ENCODE results near the gene USP11. TPM values are rescaled to one million over a fixed set of nuclear protein-coding genes. Genes with fewer than 3 reads are reported as not detected.

The USP11 gene
- total RNA-seq (2014; rRNA removed; shearing (Covaris generic)), result 39.2 and 55.6 TPM in 2 replicates

GRCh38 chrX:47232803-47233332 is at the start of gene USP11:
Gene USP11, plus strand, starts transcription at chrX:47233009. Its CDS starts 35 bp downstream, at chrX:47233044.
- peak; percentile 48 for DNase-seq (ENCODE audit: low read depth)

- DNase-seq (ENCODE audit: low read depth), result no peak
Measured at GRCh38 chrX:47184486-47184885, 48.3 kb upstream of the USP11 start.

- no peak for DNase-seq (ENCODE audit: low read depth)
Measured at GRCh38 chrX:47185241-47185640, 47.6 kb upstream of the USP11 start.

GRCh38 chrX:47186096-47186740 is 46.6 kb upstream of the USP11 start:
- DNase-seq (ENCODE audit: low read depth), result no peak

GRCh38 chrX:47187106-47187677 is 45.6 kb upstream of the USP11 start:
- DNase-seq (ENCODE audit: low read depth), result peak; percentile 65

- no peak for DNase-seq (ENCODE audit: low read depth)
Measured at GRCh38 chrX:47189906-47190305, 42.9 kb upstream of the USP11 start.

GRCh38 chrX:47190445-47191269 is 42.2 kb upstream of the USP11 start:
- DNase-seq (ENCODE audit: low read depth), result peak; percentile 91

- peak; percentile 35 for DNase-seq (ENCODE audit: low read depth)
Measured at GRCh38 chrX:47191331-47191730, 41.5 kb upstream of the USP11 start.

GRCh38 chrX:47191806-47192401 is 40.9 kb upstream of the USP11 start:
- DNase-seq (ENCODE audit: low read depth), result no peak

GRCh38 chrX:47193475-47194193 is 39.2 kb upstream of the USP11 start, which contains the start of gene UBA1:
Gene UBA1, plus strand, starts transcription at chrX:47193829. Its CDS starts 4,974 bp downstream, at chrX:47198803.
- DNase-seq (ENCODE audit: low read depth), result peak; percentile 95

- no peak for DNase-seq (ENCODE audit: low read depth)
Measured at GRCh38 chrX:47194194-47194787, 38.5 kb upstream of the USP11 start.

GRCh38 chrX:47196098-47196497 is 36.7 kb upstream of the USP11 start:
- DNase-seq (ENCODE audit: low read depth), result no peak

- no peak for DNase-seq (ENCODE audit: low read depth)
Measured at GRCh38 chrX:47197526-47197925, 35.3 kb upstream of the USP11 start.

- DNase-seq (ENCODE audit: low read depth), result no peak
Measured at GRCh38 chrX:47198026-47198686, 34.7 kb upstream of the USP11 start.

- DNase-seq (ENCODE audit: low read depth), result no peak
Measured at GRCh38 chrX:47198687-47199080, 34.1 kb upstream of the USP11 start.

GRCh38 chrX:47199286-47199685 is 33.5 kb upstream of the USP11 start:
- DNase-seq (ENCODE audit: low read depth), result no peak

GRCh38 chrX:47200385-47201150 is 32.2 kb upstream of the USP11 start:
- DNase-seq (ENCODE audit: low read depth), result no peak

GRCh38 chrX:47201345-47201944 is 31.4 kb upstream of the USP11 start:
- no peak for DNase-seq (ENCODE audit: low read depth)

- no peak for DNase-seq (ENCODE audit: low read depth)
Measured at GRCh38 chrX:47202316-47202715, 30.5 kb upstream of the USP11 start.

Measured in M059J (cell line).